Measurements from ENCODE around the gene C3orf33. TPM values are rescaled to one million over a fixed set of nuclear protein-coding genes. Genes with fewer than 3 reads are reported as not detected.

Gene C3orf33
- total and polyA plus RNA-seq, 9 of the 15 experiments (the other 6 are each of a cell fraction or from before 2014, with no cell fraction given), result 4.1 to 10.2 (median 6.0) TPM

- TF ChIP-seq AFF1 (IDR thresholded peaks at IDR 0.05; ENCODE audit: low read depth in 1 of 2, partially characterized antibody in 2 of 2), result peak; percentile 15 to 89
- peak; percentile 71 for TF ChIP-seq TEAD4 (IDR thresholded peaks at IDR 0.05; ENCODE audit: low read length)
- no peak for TF ChIP-seq TEAD4 (CRISPR knock-in tag; IDR thresholded peaks at IDR 0.05; ENCODE audit: borderline replicate concordance)
- TF ChIP-seq ZNF589 (CRISPR knock-in tag; IDR thresholded peaks at IDR 0.05; ENCODE audit: low read depth), result 0 out of 2 replicates have a peak, but pooled peaks have one; percentile 48
- peak; percentile 25; the same call in 1 of the 2 replicates for TF ChIP-seq NFE2 (IDR thresholded peaks at IDR 0.05; ENCODE audit: low read depth)
- peak; percentile 77 to 84 for TF ChIP-seq NRF1 (conservative IDR thresholded peaks at IDR 0.05 in 1 of 2, IDR thresholded peaks at IDR 0.05 in 1 of 2)
- no peak for TF ChIP-seq ZBED1 (IDR thresholded peaks at IDR 0.05)
- TF ChIP-seq NELFE (IDR thresholded peaks at IDR 0.05; ENCODE audit: insufficient read depth, insufficient read length), result no peak
- no peak for TF ChIP-seq ZNF280B (CRISPR knock-in tag; IDR thresholded peaks at IDR 0.05)
- peak; percentile 79 for TF ChIP-seq POLR2B (IDR thresholded peaks at IDR 0.05; ENCODE audit: low read depth, partially characterized antibody)
- no peak for TF ChIP-seq NUFIP1 (IDR thresholded peaks at IDR 0.05; ENCODE audit: partially characterized antibody)
- peak; percentile 69 for TF ChIP-seq NCOR1 (IDR thresholded peaks at IDR 0.05)
- TF ChIP-seq ZNF318 (IDR thresholded peaks at IDR 0.05; ENCODE audit: borderline replicate concordance in 1 of 2, low read depth in 1 of 2), result peak in 1 of 2 experiments; percentile 58; a peak in 1 of 4 replicates
Observed at GRCh38 chr3:155854141-155854940, 48.3 kb upstream of the C3orf33 start, which contains the start of gene SLC33A1 (continued).
